Endothelial cell of umbilical vein (primary cell): ENCODE data around the gene DIAPH2.

Experiments
- CTCF ChIP-seq, 2 donors: IDR thresholded peaks; 1 replicate in 1 of 2; 2 replicates in 1 of 2; pipeline ENCODE4 v1.5.1; 2011; ENCODE audit warnings: low read length in 2 of 2, mild to moderate bottlenecking in 2 of 2, moderate library complexity in 2 of 2, control low read depth in 1 of 2, inconsistent platforms in 1 of 2, low read depth in 1 of 2; ENCODE audit not compliant: insufficient read depth in 1 of 2; ENCODE audit errors: extremely low read depth in 1 of 2
- EZH2 ChIP-seq: IDR thresholded peaks from 2 replicates; pipeline ENCODE4 v1.6.1; 2012; ENCODE audit warnings: borderline replicate concordance, low read depth, mild to moderate bottlenecking, moderate library complexity, low read length, inconsistent platforms; ENCODE audit not compliant: severe bottlenecking
- FOS ChIP-seq: IDR thresholded peaks from 2 replicates; pipeline ENCODE4 v1.6.1; 2011; ENCODE audit warnings: mild to moderate bottlenecking, low read length, moderate library complexity, borderline replicate concordance; ENCODE audit not compliant: insufficient read depth
- MYC ChIP-seq: IDR thresholded peaks from one replicate; pipeline ENCODE4 v1.6.1; 2011; ENCODE audit warnings: mild to moderate bottlenecking, low read depth, low read length
- POLR2A ChIP-seq: IDR thresholded peaks from 2 replicates; pipeline ENCODE4 v1.6.1; 2012; ENCODE audit warnings: low read depth, mild to moderate bottlenecking, control low read depth, low read length
- POLR2AphosphoS5 ChIP-seq: IDR thresholded peaks from 2 replicates; pipeline ENCODE4 v1.6.1; 2012; ENCODE audit warnings: low read depth, mild to moderate bottlenecking, control low read depth, low read length, moderate library complexity; ENCODE audit not compliant: insufficient read depth

GRCh38 chrX:97374266-97374665, 689.6 kb downstream of the DIAPH2 start:
- TF ChIP-seq CTCF (IDR thresholded peaks at IDR 0.05; ENCODE audit: extremely low read depth in 1 of 2, insufficient read depth in 1 of 2, low read depth in 1 of 2, low read length in 2 of 2) (no peak), POLR2AphosphoS5 (no peak), MYC (no peak), POLR2A (no peak), EZH2 (no peak), FOS (no peak)
